ENCODE data around the gene CNST.

The CNST gene

DNA sequence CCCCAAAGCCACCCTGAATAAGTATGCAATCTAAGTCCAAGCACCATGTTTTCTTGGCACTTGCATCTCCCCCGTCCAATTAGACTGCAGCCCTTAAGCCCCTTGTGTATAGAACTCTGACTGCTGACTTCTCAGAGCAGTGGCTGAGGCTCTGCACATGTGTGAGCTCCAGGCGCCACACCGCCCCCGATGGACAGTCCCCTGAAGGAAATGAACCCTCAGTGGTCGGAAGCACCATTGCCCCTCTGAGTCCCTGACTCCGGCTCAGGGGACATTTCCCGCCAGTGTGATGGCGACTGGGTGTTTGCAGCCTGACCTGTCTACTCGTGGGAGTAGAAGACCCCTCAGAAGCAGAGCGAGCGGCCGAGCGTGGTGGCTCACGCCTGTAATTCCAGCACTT is 120.7 kb downstream of the CNST start:
- TF ChIP-seq SIN3A (IDR thresholded peaks at IDR 0.05; ENCODE audit: borderline replicate concordance, insufficient read depth, low read length) (no peak), FOXP2 (optimal IDR thresholded peaks at IDR 0.05; ENCODE audit: borderline replicate concordance, extremely low read depth, extremely low read length, insufficient read depth) (no peak), TAF1 (IDR thresholded peaks at IDR 0.05; ENCODE audit: borderline replicate concordance, insufficient read depth, low read length) (no peak)

DNA sequence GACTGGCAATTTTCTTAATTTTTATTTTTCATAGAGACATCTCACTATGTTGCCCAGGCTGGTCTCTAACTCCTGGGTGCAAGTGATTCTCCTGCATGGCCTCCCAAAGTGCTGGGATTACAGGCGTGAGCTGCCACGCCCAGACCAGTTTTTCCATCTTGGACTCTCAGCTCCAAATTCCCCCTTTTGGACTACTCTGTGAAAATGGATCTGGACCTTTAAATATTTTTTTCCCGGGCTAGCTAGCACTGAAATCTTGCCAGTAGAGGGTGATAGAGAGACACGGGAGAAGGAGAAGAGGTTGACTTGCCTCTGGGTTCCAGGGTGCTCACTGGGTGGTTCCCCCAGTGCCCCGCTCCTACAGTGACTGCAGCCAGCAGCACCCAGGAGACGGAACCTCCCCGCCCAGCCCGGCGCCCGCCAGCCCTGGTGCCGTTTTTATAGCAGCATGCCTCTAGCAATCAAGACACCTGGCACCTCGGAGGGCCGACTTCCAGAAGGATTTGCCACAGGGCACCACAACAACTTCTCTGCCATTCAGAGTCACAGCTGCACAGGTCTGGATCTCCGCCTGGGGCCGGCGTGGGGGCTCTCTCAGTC is 123.3 kb downstream of the CNST start:
- TF ChIP-seq TAF1 (IDR thresholded peaks at IDR 0.05; ENCODE audit: borderline replicate concordance, insufficient read depth, low read length) (no peak), POLR2AphosphoS5 (IDR thresholded peaks at IDR 0.05; ENCODE audit: low read depth, low read length) (no peak), SIN3A (IDR thresholded peaks at IDR 0.05; ENCODE audit: borderline replicate concordance, insufficient read depth, low read length) (no peak), FOXP2 (optimal IDR thresholded peaks at IDR 0.05; ENCODE audit: borderline replicate concordance, extremely low read depth, extremely low read length, insufficient read depth) (no peak)
- TF ChIP-seq, protein P1, sequence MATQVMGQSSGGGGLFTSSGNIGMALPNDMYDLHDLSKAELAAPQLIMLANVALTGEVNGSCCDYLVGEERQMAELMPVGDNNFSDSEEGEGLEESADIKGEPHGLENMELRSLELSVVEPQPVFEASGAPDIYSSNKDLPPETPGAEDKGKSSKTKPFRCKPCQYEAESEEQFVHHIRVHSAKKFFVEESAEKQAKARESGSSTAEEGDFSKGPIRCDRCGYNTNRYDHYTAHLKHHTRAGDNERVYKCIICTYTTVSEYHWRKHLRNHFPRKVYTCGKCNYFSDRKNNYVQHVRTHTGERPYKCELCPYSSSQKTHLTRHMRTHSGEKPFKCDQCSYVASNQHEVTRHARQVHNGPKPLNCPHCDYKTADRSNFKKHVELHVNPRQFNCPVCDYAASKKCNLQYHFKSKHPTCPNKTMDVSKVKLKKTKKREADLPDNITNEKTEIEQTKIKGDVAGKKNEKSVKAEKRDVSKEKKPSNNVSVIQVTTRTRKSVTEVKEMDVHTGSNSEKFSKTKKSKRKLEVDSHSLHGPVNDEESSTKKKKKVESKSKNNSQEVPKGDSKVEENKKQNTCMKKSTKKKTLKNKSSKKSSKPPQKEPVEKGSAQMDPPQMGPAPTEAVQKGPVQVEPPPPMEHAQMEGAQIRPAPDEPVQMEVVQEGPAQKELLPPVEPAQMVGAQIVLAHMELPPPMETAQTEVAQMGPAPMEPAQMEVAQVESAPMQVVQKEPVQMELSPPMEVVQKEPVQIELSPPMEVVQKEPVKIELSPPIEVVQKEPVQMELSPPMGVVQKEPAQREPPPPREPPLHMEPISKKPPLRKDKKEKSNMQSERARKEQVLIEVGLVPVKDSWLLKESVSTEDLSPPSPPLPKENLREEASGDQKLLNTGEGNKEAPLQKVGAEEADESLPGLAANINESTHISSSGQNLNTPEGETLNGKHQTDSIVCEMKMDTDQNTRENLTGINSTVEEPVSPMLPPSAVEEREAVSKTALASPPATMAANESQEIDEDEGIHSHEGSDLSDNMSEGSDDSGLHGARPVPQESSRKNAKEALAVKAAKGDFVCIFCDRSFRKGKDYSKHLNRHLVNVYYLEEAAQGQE (IDR thresholded peaks at IDR 0.05; ENCODE audit: insufficient read depth in 1 of 2, low read depth in 2 of 2, low read length in 2 of 2): no peak

DNA sequence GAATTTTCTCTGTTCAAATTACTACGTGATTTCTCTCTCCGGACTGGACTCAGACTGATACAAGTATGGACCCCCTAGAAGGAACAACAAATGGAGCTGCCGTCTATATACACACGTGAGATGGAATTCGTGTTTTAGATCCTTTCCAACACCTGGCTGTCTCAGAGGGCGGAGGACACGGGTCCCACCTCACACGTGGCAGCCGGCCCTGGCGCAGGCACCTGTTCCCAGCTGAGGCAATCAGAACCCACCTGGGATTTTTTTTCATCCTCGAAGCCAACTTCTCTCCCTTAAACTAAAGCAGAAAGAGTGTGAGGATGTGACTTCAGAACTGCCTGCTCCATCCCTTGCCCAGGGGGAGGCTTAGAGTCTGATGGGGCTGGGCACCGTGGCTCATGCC is 123.8 kb downstream of the CNST start:
- TF ChIP-seq SIN3A (IDR thresholded peaks at IDR 0.05; ENCODE audit: borderline replicate concordance, insufficient read depth, low read length): no peak
- TF ChIP-seq, protein P1 (IDR thresholded peaks at IDR 0.05; ENCODE audit: insufficient read depth in 1 of 2, low read depth in 2 of 2, low read length in 2 of 2): no peak
- TF ChIP-seq POLR2AphosphoS5 (IDR thresholded peaks at IDR 0.05; ENCODE audit: low read depth, low read length): no peak
- no peak for TF ChIP-seq TAF1 (IDR thresholded peaks at IDR 0.05; ENCODE audit: borderline replicate concordance, insufficient read depth, low read length)
- no peak for TF ChIP-seq FOXP2 (optimal IDR thresholded peaks at IDR 0.05; ENCODE audit: borderline replicate concordance, extremely low read depth, extremely low read length, insufficient read depth)

DNA sequence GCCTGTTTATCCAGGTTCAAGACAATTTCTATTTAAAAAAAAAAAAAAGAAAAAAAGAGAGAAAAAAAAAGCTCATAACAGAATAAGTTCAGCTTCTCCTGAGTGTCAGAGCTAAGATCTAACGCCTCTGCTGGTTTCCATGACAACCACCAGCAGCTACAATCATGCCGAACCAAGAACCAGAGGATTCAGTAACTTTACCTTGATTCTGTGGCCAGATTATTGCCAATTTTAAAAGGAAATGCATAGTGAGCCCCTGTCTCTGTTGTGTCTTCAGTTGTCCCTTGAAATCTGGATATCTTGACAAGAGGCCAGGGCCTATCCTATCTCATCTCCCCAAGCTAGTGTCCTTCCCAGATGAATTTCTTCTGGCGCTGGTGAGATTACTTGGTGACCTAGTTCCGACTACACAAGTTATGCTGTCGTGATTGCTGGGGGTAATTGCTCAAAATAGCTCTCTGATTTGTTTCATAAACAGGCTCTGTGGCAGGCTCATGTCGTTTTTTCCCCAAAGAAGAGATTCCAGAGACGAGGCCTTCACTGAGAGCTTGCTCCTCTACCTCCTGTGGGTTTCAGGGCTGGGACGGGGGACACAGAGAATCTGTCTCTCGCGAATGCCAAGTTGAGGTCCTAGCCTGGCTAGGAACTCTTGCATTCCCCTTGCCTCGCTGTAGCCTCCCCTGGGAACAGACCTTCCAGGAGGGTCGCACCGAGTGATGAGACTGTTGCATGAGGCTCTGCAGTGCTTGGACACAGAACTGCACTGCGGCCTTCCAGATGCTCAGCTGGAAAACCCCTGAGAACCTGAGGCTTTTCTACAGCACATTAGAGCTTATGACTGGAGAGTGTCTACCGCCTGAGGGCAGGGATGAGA is 125.6 kb downstream of the CNST start:
- TF ChIP-seq, protein P1 (IDR thresholded peaks at IDR 0.05; ENCODE audit: insufficient read depth in 1 of 2, low read depth in 2 of 2, low read length in 2 of 2): no peak

DNA sequence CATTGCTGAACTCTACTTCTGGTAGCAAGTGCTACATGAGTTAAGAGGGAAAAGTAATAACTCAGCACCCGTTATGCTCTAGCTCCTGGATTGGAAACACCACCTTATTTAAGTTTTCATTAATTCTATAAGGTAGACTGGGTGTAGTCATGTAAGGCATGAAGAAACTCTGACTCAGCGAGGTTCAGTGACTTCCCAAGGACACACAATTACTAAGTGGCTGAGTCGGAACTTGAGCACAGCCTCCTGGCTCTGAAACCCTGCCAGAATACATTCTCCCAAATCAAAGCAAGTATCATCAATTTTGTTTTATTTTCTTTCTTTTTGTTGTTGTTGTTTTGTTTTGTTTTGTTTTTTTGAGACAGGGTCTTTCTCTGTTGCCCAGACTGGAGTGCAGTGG is 128.9 kb downstream of the CNST start:
- TF ChIP-seq TAF1 (IDR thresholded peaks at IDR 0.05; ENCODE audit: borderline replicate concordance, insufficient read depth, low read length) (no peak), SIN3A (IDR thresholded peaks at IDR 0.05; ENCODE audit: borderline replicate concordance, insufficient read depth, low read length) (no peak), FOXP2 (optimal IDR thresholded peaks at IDR 0.05; ENCODE audit: borderline replicate concordance, extremely low read depth, extremely low read length, insufficient read depth) (no peak), POLR2AphosphoS5 (IDR thresholded peaks at IDR 0.05; ENCODE audit: low read depth, low read length) (no peak)
- TF ChIP-seq, protein P1 (IDR thresholded peaks at IDR 0.05; ENCODE audit: insufficient read depth in 1 of 2, low read depth in 2 of 2, low read length in 2 of 2): no peak
